ENCODE results near the gene TRPC1.
"Not testable (repeated sequence)": the region's sequence is repeated elsewhere in the genome, so short reads cannot be mapped to it uniquely, and the experiment has no call there.

The TRPC1 gene

GRCh38 chr3:142724682-142725356 lies 985 bp downstream of the TRPC1 start:
- intact Hi-C loops (cut with micrococcal nuclease) = loop anchor here (10.0 kb wide), 1 partner anchor 130 kb away; the partner anchor contains the start of gene PLS1
- peaks cover 51% of the 10 kb centered on the region for H3K27me3 Mint-ChIP-seq

GRCh38 chr3:142725357-142725739 lies 1.5 kb downstream of the TRPC1 start:
- H3K4me1 Mint-ChIP-seq (ENCODE audit: low read depth) = peaks cover 8% of the 10 kb centered on the region
- no peaks in the 10 kb centered on the region for H3K36me3 Mint-ChIP-seq (ENCODE audit: low read depth)
- peaks cover 48% of the 10 kb centered on the region for H3K27me3 Mint-ChIP-seq
- no peak overlapping the region for H3K4me3 Mint-ChIP-seq
- peaks cover 8% of the 10 kb centered on the region for H3K9me3 Mint-ChIP-seq
- intact Hi-C loops (cut with micrococcal nuclease) = loop anchor here (10.0 kb wide), 1 partner anchor 131 kb away; the partner anchor contains the start of gene PLS1
- H3K27ac Mint-ChIP-seq = no peak overlapping the region

More at GRCh38 chr3:142724682-142725356, 985 bp downstream of the TRPC1 start:
- H3K27ac Mint-ChIP-seq = no peak overlapping the region
- peaks cover 8% of the 10 kb centered on the region for H3K9me3 Mint-ChIP-seq
- no peaks in the 10 kb centered on the region for H3K36me3 Mint-ChIP-seq (ENCODE audit: low read depth)
- H3K4me1 Mint-ChIP-seq (ENCODE audit: low read depth) = peaks cover 8% of the 10 kb centered on the region
- H3K4me3 Mint-ChIP-seq = peak overlapping the region; percentile 77

- no peaks in the 10 kb centered on the region for H3K36me3 Mint-ChIP-seq (ENCODE audit: low read depth)
- no peak overlapping the region for H3K4me3 Mint-ChIP-seq
- peaks cover 45% of the 10 kb centered on the region for H3K27me3 Mint-ChIP-seq
- H3K9me3 Mint-ChIP-seq = peaks cover 8% of the 10 kb centered on the region
- peaks cover 8% of the 10 kb centered on the region for H3K4me1 Mint-ChIP-seq (ENCODE audit: low read depth)
- H3K27ac Mint-ChIP-seq = no peak overlapping the region
- intact Hi-C loops (cut with micrococcal nuclease) = loop anchor here (10.0 kb wide), 1 partner anchor 131 kb away; the partner anchor contains the start of gene PLS1
Measured at GRCh38 chr3:142726017-142726416, 2.2 kb downstream of the TRPC1 start.

GRCh38 chr3:142732066-142732465 lies 8.2 kb downstream of the TRPC1 start:
- Mint-ChIP-seq H3K27me3 (peaks cover 5% of the 10 kb centered on the region), H3K9me3 (no peaks in the 10 kb centered on the region), H3K27ac (no peak overlapping the region), H3K36me3 (ENCODE audit: low read depth) (no peaks in the 10 kb centered on the region), H3K4me1 (ENCODE audit: low read depth) (no peaks in the 10 kb centered on the region), H3K4me3 (no peak overlapping the region)
- intact Hi-C loops (cut with micrococcal nuclease) = no loop called here

- H3K27ac Mint-ChIP-seq = no peak overlapping the region
- no peaks in the 10 kb centered on the region for H3K27me3 Mint-ChIP-seq
- no peaks in the 10 kb centered on the region for H3K9me3 Mint-ChIP-seq
- H3K4me1 Mint-ChIP-seq (ENCODE audit: low read depth) = no peaks in the 10 kb centered on the region
- no peak overlapping the region for H3K4me3 Mint-ChIP-seq
- intact Hi-C loops (cut with micrococcal nuclease) = no loop called here
- no peaks in the 10 kb centered on the region for H3K36me3 Mint-ChIP-seq (ENCODE audit: low read depth)
Measured at GRCh38 chr3:142734834-142735233, 11.0 kb downstream of the TRPC1 start.

GRCh38 chr3:142735462-142735861 lies 11.6 kb downstream of the TRPC1 start:
- Mint-ChIP-seq H3K4me1 (ENCODE audit: low read depth) (no peaks in the 10 kb centered on the region), H3K27ac (no peak overlapping the region), H3K27me3 (no peaks in the 10 kb centered on the region), H3K9me3 (no peaks in the 10 kb centered on the region), H3K4me3 (no peak overlapping the region), H3K36me3 (ENCODE audit: low read depth) (no peaks in the 10 kb centered on the region)
- intact Hi-C loops (cut with micrococcal nuclease) = no loop called here

- H3K9me3 Mint-ChIP-seq = no peaks in the 10 kb centered on the region
- no peak overlapping the region for H3K4me3 Mint-ChIP-seq
- no peak overlapping the region for H3K27ac Mint-ChIP-seq
- intact Hi-C loops (cut with micrococcal nuclease) = no loop called here
- H3K4me1 Mint-ChIP-seq (ENCODE audit: low read depth) = no peaks in the 10 kb centered on the region
- no peaks in the 10 kb centered on the region for H3K27me3 Mint-ChIP-seq
- H3K36me3 Mint-ChIP-seq (ENCODE audit: low read depth) = no peaks in the 10 kb centered on the region
Measured at GRCh38 chr3:142738396-142738795, 14.6 kb downstream of the TRPC1 start.

- no peaks in the 10 kb centered on the region for H3K36me3 Mint-ChIP-seq (ENCODE audit: low read depth)
- no peak overlapping the region for H3K27ac Mint-ChIP-seq
- intact Hi-C loops (cut with micrococcal nuclease) = no loop called here
Measured at GRCh38 chr3:142746646-142747045, 22.8 kb downstream of the TRPC1 start.

GRCh38 chr3:142750531-142750930 lies 26.7 kb downstream of the TRPC1 start:
- H3K4me3 Mint-ChIP-seq; H3K36me3 Mint-ChIP-seq (ENCODE audit: low read depth); H3K27ac Mint-ChIP-seq; H3K4me1 Mint-ChIP-seq (ENCODE audit: low read depth); H3K9me3 Mint-ChIP-seq; H3K27me3 Mint-ChIP-seq; intact Hi-C loops (cut with micrococcal nuclease): not testable (repeated sequence)

More at GRCh38 chr3:142746646-142747045, 22.8 kb downstream of the TRPC1 start:
- H3K4me1 Mint-ChIP-seq (ENCODE audit: low read depth) = no peaks in the 10 kb centered on the region
- H3K27me3 Mint-ChIP-seq = no peaks in the 10 kb centered on the region
- no peak overlapping the region for H3K4me3 Mint-ChIP-seq
- no peaks in the 10 kb centered on the region for H3K9me3 Mint-ChIP-seq

GRCh38 chr3:142752605-142753004 lies 28.8 kb downstream of the TRPC1 start:
- H3K4me1 Mint-ChIP-seq (ENCODE audit: low read depth); H3K27ac Mint-ChIP-seq; H3K4me3 Mint-ChIP-seq; H3K27me3 Mint-ChIP-seq; H3K36me3 Mint-ChIP-seq (ENCODE audit: low read depth); intact Hi-C loops (cut with micrococcal nuclease); H3K9me3 Mint-ChIP-seq: not testable (repeated sequence)

- Mint-ChIP-seq H3K9me3 (no peaks in the 10 kb centered on the region), H3K27ac (no peak overlapping the region), H3K36me3 (ENCODE audit: low read depth) (no peaks in the 10 kb centered on the region), H3K27me3 (no peaks in the 10 kb centered on the region), H3K4me3 (no peak overlapping the region), H3K4me1 (ENCODE audit: low read depth) (no peaks in the 10 kb centered on the region)
- intact Hi-C loops (cut with micrococcal nuclease) = no loop called here
Measured at GRCh38 chr3:142754494-142754893, 30.7 kb downstream of the TRPC1 start.

- Mint-ChIP-seq H3K27me3 (no peaks in the 10 kb centered on the region), H3K36me3 (ENCODE audit: low read depth) (no peaks in the 10 kb centered on the region), H3K4me1 (ENCODE audit: low read depth) (no peaks in the 10 kb centered on the region), H3K9me3 (peaks cover 11% of the 10 kb centered on the region), H3K27ac (no peak overlapping the region), H3K4me3 (no peak overlapping the region)
- intact Hi-C loops (cut with micrococcal nuclease) = no loop called here
Measured at GRCh38 chr3:142768338-142768737, 44.5 kb downstream of the TRPC1 start.

- Mint-ChIP-seq H3K4me1 (ENCODE audit: low read depth) (no peaks in the 10 kb centered on the region), H3K36me3 (ENCODE audit: low read depth) (no peaks in the 10 kb centered on the region), H3K27me3 (no peaks in the 10 kb centered on the region), H3K4me3 (no peak overlapping the region), H3K27ac (no peak overlapping the region), H3K9me3 (peaks cover 6% of the 10 kb centered on the region)
- intact Hi-C loops (cut with micrococcal nuclease) = no loop called here
Measured at GRCh38 chr3:142777927-142778326, 54.1 kb downstream of the TRPC1 start.

GRCh38 chr3:142778541-142778940 lies 54.7 kb downstream of the TRPC1 start:
- Mint-ChIP-seq H3K4me3 (no peak overlapping the region), H3K36me3 (ENCODE audit: low read depth) (no peaks in the 10 kb centered on the region), H3K9me3 (peaks cover 6% of the 10 kb centered on the region), H3K27me3 (no peaks in the 10 kb centered on the region), H3K27ac (no peak overlapping the region), H3K4me1 (ENCODE audit: low read depth) (no peaks in the 10 kb centered on the region)
- intact Hi-C loops (cut with micrococcal nuclease) = no loop called here

- Mint-ChIP-seq H3K9me3 (peaks cover 6% of the 10 kb centered on the region), H3K27me3 (no peaks in the 10 kb centered on the region), H3K4me3 (no peak overlapping the region), H3K27ac (no peak overlapping the region), H3K36me3 (ENCODE audit: low read depth) (no peaks in the 10 kb centered on the region), H3K4me1 (ENCODE audit: low read depth) (no peaks in the 10 kb centered on the region)
- intact Hi-C loops (cut with micrococcal nuclease) = no loop called here
Measured at GRCh38 chr3:142779591-142779990, 55.8 kb downstream of the TRPC1 start.
